RWPE2 (cell line): Measurements from ENCODE around the gene GIT2.

Source experiments
- ATAC-seq: fragments of 200-7000 bp; cut with Tn5 transposase; 3 replicates; pipeline ENCODE4 v1.9.1; 2021; ENCODE audit warnings: low read depth
- DNase-seq: peaks from one replicate; pipeline ENCODE4 v3.0.0-alpha.2; 2020; ENCODE audit warnings: low spot score
- H3K27ac ChIP-seq: fragments of 450-650 bp; 2 replicates; pipeline ENCODE4 v1.5.1; 2017; ENCODE audit warnings: mild to moderate bottlenecking; ENCODE audit not compliant: poor library complexity, severe bottlenecking
- H3K27me3 ChIP-seq: fragments of 250-450 bp; sonication (Bioruptor Pico); 2 replicates; pipeline ENCODE4 v1.5.1; 2021; ENCODE audit warnings: mild to moderate bottlenecking, moderate library complexity; ENCODE audit not compliant: insufficient read depth, poor library complexity, severe bottlenecking
- H3K36me3 ChIP-seq: fragments of 250-450 bp; sonication (Bioruptor Pico); 2 replicates; pipeline ENCODE4 v1.5.1; 2020; ENCODE audit warnings: low read depth, mild to moderate bottlenecking, moderate library complexity
- H3K4me1 ChIP-seq: fragments of 250-450 bp; sonication (Bioruptor Pico); 2 replicates; pipeline ENCODE4 v1.5.1; 2021; ENCODE audit warnings: mild to moderate bottlenecking, moderate library complexity; ENCODE audit not compliant: insufficient read depth, poor library complexity, severe bottlenecking
- H3K4me3 ChIP-seq: fragments of 250-450 bp; sonication (Bioruptor Pico); 2 replicates; pipeline ENCODE4 v1.5.1; 2021; ENCODE audit warnings: mild to moderate bottlenecking, moderate library complexity; ENCODE audit not compliant: severe bottlenecking
- H3K9me3 ChIP-seq: fragments of 250-450 bp; sonication (Bioruptor Pico); 2 replicates; pipeline ENCODE4 v1.5.1; 2021; ENCODE audit warnings: mild to moderate bottlenecking, moderate library complexity; ENCODE audit not compliant: severe bottlenecking
- CTCF ChIP-seq: fragments of 450-650 bp; IDR thresholded peaks from one replicate; pipeline ENCODE4 v1.5.1; 2017; ENCODE audit warnings: mild to moderate bottlenecking, moderate library complexity; ENCODE audit not compliant: poor library complexity, severe bottlenecking

The GIT2 gene

GRCh38 chr12:109950625-109951024, 45.5 kb downstream of the GIT2 start:
- DNase-seq (no peak), ATAC-seq (no peak)
- no peak overlapping the region for H3K4me3 ChIP-seq
- no peaks in the 10 kb centered on the region for H3K9me3 ChIP-seq
- peaks cover 64% of the 10 kb centered on the region for H3K36me3 ChIP-seq
- H3K27me3 ChIP-seq: no peaks in the 10 kb centered on the region
- peaks cover 6% of the 10 kb centered on the region for H3K4me1 ChIP-seq
- no peak for TF ChIP-seq CTCF
- H3K27ac ChIP-seq: peak overlapping the region; percentile 62

- ATAC-seq (no peak), DNase-seq (no peak)
- no peaks in the 10 kb centered on the region for H3K9me3 ChIP-seq
- H3K4me1 ChIP-seq: peaks cover 6% of the 10 kb centered on the region
- no peak for TF ChIP-seq CTCF
- H3K27ac ChIP-seq: no peak overlapping the region
- no peak overlapping the region for H3K4me3 ChIP-seq
- H3K36me3 ChIP-seq: peaks cover 73% of the 10 kb centered on the region
- no peaks in the 10 kb centered on the region for H3K27me3 ChIP-seq
These were observed 47.1 kb downstream of the GIT2 start for GRCh38 chr12:109949089-109949488.

- no peak overlapping the region for H3K4me3 ChIP-seq
- DNase-seq (no peak), ATAC-seq (no peak)
- peaks cover 69% of the 10 kb centered on the region for H3K36me3 ChIP-seq
- H3K9me3 ChIP-seq: no peaks in the 10 kb centered on the region
- no peak overlapping the region for H3K27ac ChIP-seq
- no peaks in the 10 kb centered on the region for H3K27me3 ChIP-seq
- no peak for TF ChIP-seq CTCF
- peaks cover 6% of the 10 kb centered on the region for H3K4me1 ChIP-seq
These were observed 47.8 kb downstream of the GIT2 start for GRCh38 chr12:109948368-109948767.

- TF ChIP-seq CTCF: no peak
- ATAC-seq (no peak), DNase-seq (no peak)
- Histone ChIP-seq H3K9me3 (no peaks in the 10 kb centered on the region), H3K36me3 (peaks cover 61% of the 10 kb centered on the region), H3K4me3 (no peak overlapping the region), H3K4me1 (peaks cover 6% of the 10 kb centered on the region), H3K27me3 (no peaks in the 10 kb centered on the region), H3K27ac (no peak overlapping the region)
These were observed 48.6 kb downstream of the GIT2 start for GRCh38 chr12:109947521-109947920.

- Histone ChIP-seq H3K36me3 (peaks cover 54% of the 10 kb centered on the region), H3K9me3 (no peaks in the 10 kb centered on the region), H3K4me1 (peaks cover 6% of the 10 kb centered on the region), H3K27me3 (no peaks in the 10 kb centered on the region), H3K4me3 (no peak overlapping the region), H3K27ac (no peak overlapping the region)
- ATAC-seq (no peak), DNase-seq (no peak)
- no peak for TF ChIP-seq CTCF
These were observed 49.3 kb downstream of the GIT2 start for GRCh38 chr12:109946913-109947312.
